ENCODE results near the gene COL13A1. TPM values are rescaled to one million over a fixed set of nuclear protein-coding genes. Genes with fewer than 3 reads are reported as not detected.

Gene COL13A1
- total and polyA plus RNA-seq, 2 of the 8 experiments (the other 6 are each of a cell fraction or from before 2014, with no cell fraction given) = 2.6 to 5.2 TPM

- H4K91ac ChIP-seq (replicated peaks; ENCODE audit: insufficient read length, low read length) = no peak overlapping the region
- FAIRE-seq = peak; percentile 57
- TF ChIP-seq ZNF274 (IDR thresholded peaks at IDR 0.05; ENCODE audit: borderline replicate concordance, extremely low read depth, low read length) (no peak), TEAD4 (IDR thresholded peaks at IDR 0.05; ENCODE audit: low read depth, low read length) (no peak), JUND (IDR thresholded peaks at IDR 0.05; ENCODE audit: low read length) (no peak), KDM5A (IDR thresholded peaks at IDR 0.05; ENCODE audit: low read length) (no peak), RAD21 (IDR thresholded peaks at IDR 0.05 in 1 of 2, conservative IDR thresholded peaks at IDR 0.05 in 1 of 2; ENCODE audit: low read depth in 2 of 2, low read length in 2 of 2) (peak; percentile 53 to 65), RNF2 (IDR thresholded peaks at IDR 0.05; ENCODE audit: borderline replicate concordance, low read depth, low read length, missing control alignments, poor library complexity, severe bottlenecking) (no peak), PHF8 (conservative IDR thresholded peaks at IDR 0.05; ENCODE audit: low read depth, low read length) (no peak), NRF1 (IDR thresholded peaks at IDR 0.05; ENCODE audit: low read depth, low read length) (no peak), FOSL1 (IDR thresholded peaks at IDR 0.05; ENCODE audit: insufficient read depth, low read depth, low read length) (no peak), TAF1 (IDR thresholded peaks at IDR 0.05; ENCODE audit: low read depth, low read length) (no peak), HDAC2 (IDR thresholded peaks at IDR 0.05; ENCODE audit: borderline replicate concordance in 1 of 2, low read depth in 2 of 2, low read length in 2 of 2) (0 out of 4 replicates have a peak, but pooled peaks of 1 of the 2 experiments have one; percentile 23), MAX (IDR thresholded peaks at IDR 0.05) (no peak), SP2 (IDR thresholded peaks at IDR 0.05; ENCODE audit: low read length) (no peak)
Measured at GRCh38 chr10:69789164-69789576, 12.5 kb upstream of the COL13A1 start.

More at GRCh38 chr10:69789164-69789576, 12.5 kb upstream of the COL13A1 start:
- Histone ChIP-seq H3K4me2 (ENCODE audit: insufficient read depth in 1 of 2, low read depth in 2 of 2, low read length in 2 of 2) (no peak overlapping the region), H2AFZ (ENCODE audit: low read length) (no peak overlapping the region), H3K9ac (replicated peaks in 1 of 4; ENCODE audit: extremely low read depth in 1 of 4, low read depth in 3 of 4, low read length in 3 of 4) (no peak overlapping the region), H2BK5ac (ENCODE audit: low read depth, low read length) (no peak overlapping the region), H3K23ac (ENCODE audit: insufficient read length) (no peak overlapping the region), H2BK20ac (ENCODE audit: low read length) (no peak overlapping the region), H2BK15ac (ENCODE audit: low read length) (no peak overlapping the region), H4K20me1 (replicated peaks in 1 of 2; ENCODE audit: control insufficient read depth in 1 of 2, insufficient read depth in 2 of 2, low read length in 2 of 2) (no peaks in the 10 kb centered on the region), H3K4me1 (replicated peaks in 1 of 4; ENCODE audit: control insufficient read depth in 3 of 4, insufficient read depth in 4 of 4, low read length in 3 of 4) (peaks cover 0 to 3% (median 0%) of the 10 kb centered on the region in 4 experiments; a peak in 1 of 7 replicates), H2BK120ac (replicated peaks; ENCODE audit: low read depth, low read length) (no peak overlapping the region), H3K23me2 (ENCODE audit: low read depth, low read length) (peaks cover 8% of the 10 kb centered on the region; the same call in 1 of the 2 replicates), H2BK12ac (ENCODE audit: low read depth, low read length) (no peak overlapping the region), H4K8ac (ENCODE audit: extremely low read depth, insufficient read depth, low read length) (no peak overlapping the region), H3K18ac (ENCODE audit: extremely low read depth, low read length) (no peak overlapping the region), H3K14ac (ENCODE audit: insufficient read length) (no peak overlapping the region), H3K27ac (ENCODE audit: low read depth, low read length) (no peak overlapping the region), H3K9me3 (ENCODE audit: insufficient read depth in 2 of 2, low read depth in 1 of 2, low read length in 1 of 2) (no peaks in the 10 kb centered on the region), H4K5ac (ENCODE audit: insufficient read length, low read depth, low read length) (no peak overlapping the region), H3K56ac (replicated peaks; ENCODE audit: insufficient read length, low read depth, low read length) (no peak overlapping the region), H3K4me3 (ENCODE audit: extremely low read depth in 1 of 4, insufficient read depth in 2 of 4, low read depth in 3 of 4, low read length in 4 of 4) (no peak overlapping the region), H3K4ac (replicated peaks; ENCODE audit: insufficient read length, low read depth, low read length) (no peak overlapping the region), H3K36me3 (ENCODE audit: control insufficient read depth in 2 of 4, insufficient read depth in 4 of 4, low read length in 3 of 4) (no peaks in the 10 kb centered on the region), H3K27me3 (replicated peaks in 1 of 4; ENCODE audit: control insufficient read depth in 3 of 4, extremely low read depth in 1 of 4, insufficient read depth in 3 of 4, low read length in 3 of 4) (no peaks in the 10 kb centered on the region; a peak in 2 of 7 replicates), H2AK5ac (ENCODE audit: low read depth, low read length) (no peak overlapping the region), H3K79me2 (ENCODE audit: control insufficient read depth in 1 of 2, insufficient read depth in 2 of 2, low read length in 2 of 2) (no peaks in the 10 kb centered on the region), H3K79me1 (ENCODE audit: low read depth, low read length) (no peaks in the 10 kb centered on the region)
- POLR2A ChIA-PET (ENCODE audit: partially characterized antibody) = interaction anchor here (1.2 to 1.7 kb wide), 2 partner anchors 10 to 156 kb away, joined by 3 to 6 read pairs; no protein-coding TSS in a partner anchor
- peak in 1 of 2 experiments; percentile 80 for DNase-seq (ENCODE audit: low read depth in 1 of 2, low spot score in 2 of 2)
- WGBS, 2 experiments (ENCODE audit: extremely low coverage in 1 of 2, insufficient coverage in 1 of 2, insufficient read length in 1 of 2, insufficient replicate concordance in 2 of 2, low coverage in 1 of 2, low lambda C conversion rate in 2 of 2, missing lambda C conversion rate in 1 of 2) = 63% methylated on average over 4 of the region's 4 CpGs; no CpG with 5 or more reads in 1 of the 2 experiments
- CTCF ChIA-PET (ENCODE audit: partially characterized antibody) = interaction anchor here (0.6 to 41.3 kb wide), 42 partner anchors 13 to 339 kb away, joined by 3 to 958 read pairs (median 5); partner anchors contain the start of gene COL13A1

Data from H1 (cell line).